ENCODE results near the gene RGP1.

- no peak for TF ChIP-seq CTCF (IDR thresholded peaks at IDR 0.05; ENCODE audit: insufficient read depth, low read depth, low read length)
- TF ChIP-seq EZH2 (IDR thresholded peaks at IDR 0.05; ENCODE audit: insufficient read depth, low read length) = no peak
These were observed 20.7 kb downstream of the RGP1 start for GRCh38 chr9:35769763-35770162.

Measured in astrocyte (in vitro differentiated cells and primary cell).